Right lobe of liver (tissue), 4 donors: Measurements from ENCODE around the gene CD300E.

Experiments
- POLR2A ChIP-seq: fragments of 450-650 bp; IDR thresholded peaks from one replicate; pipeline ENCODE4 v1.6.1; 2017; ENCODE audit warnings: antibody characterized with exemption, mild to moderate bottlenecking
- TF ChIP-seq, protein P1 (sequence below), 4 donors: fragments of 200-600 bp in 3 of 4; fragments of 450-650 bp in 1 of 4; IDR thresholded peaks; one replicate each; pipeline versions ENCODE4 v1.5.1 to v1.8.0; 2016 to 2022; ENCODE audit warnings: antibody characterized with exemption in 4 of 4, mild to moderate bottlenecking in 2 of 4
- donor health status: DM: no; HTN: no; CAD: no.
- donor health status: DM: no; HTN: no; CAD: no.
- donor health status: DM: no; HTN: yes; CAD: no.

DNA sequence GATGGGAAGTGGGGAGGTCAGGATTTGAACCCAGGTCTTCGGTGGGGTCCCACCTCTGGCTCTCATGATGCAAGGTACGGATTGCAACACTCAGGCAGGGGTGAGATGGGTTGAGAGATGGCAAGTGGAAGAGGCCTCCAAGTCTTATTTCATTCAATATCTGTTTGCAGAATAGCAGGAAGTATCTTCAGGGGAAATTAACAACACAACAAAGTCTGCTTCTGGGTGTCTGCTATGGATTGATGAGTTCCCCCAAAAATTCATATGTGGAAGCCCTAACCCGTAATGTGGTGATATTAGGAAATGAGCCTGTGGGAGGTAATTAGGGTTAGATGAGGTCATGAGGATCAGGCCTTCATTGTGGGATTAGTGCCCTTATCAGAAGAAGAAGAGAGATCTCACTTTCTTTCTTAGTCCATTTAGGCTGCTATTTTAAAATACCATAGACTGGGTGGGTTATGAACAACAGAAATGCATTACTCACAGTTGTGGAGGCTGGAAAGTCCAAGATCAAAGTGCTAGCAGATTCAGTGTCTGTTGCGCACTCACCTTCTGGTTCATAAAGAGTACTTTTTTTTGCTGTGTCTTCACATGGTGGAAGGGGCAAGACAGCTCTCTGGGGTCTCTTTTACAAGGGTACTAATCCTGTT lies 51.8 kb downstream of the CD300E start:
- TF ChIP-seq, protein P1, sequence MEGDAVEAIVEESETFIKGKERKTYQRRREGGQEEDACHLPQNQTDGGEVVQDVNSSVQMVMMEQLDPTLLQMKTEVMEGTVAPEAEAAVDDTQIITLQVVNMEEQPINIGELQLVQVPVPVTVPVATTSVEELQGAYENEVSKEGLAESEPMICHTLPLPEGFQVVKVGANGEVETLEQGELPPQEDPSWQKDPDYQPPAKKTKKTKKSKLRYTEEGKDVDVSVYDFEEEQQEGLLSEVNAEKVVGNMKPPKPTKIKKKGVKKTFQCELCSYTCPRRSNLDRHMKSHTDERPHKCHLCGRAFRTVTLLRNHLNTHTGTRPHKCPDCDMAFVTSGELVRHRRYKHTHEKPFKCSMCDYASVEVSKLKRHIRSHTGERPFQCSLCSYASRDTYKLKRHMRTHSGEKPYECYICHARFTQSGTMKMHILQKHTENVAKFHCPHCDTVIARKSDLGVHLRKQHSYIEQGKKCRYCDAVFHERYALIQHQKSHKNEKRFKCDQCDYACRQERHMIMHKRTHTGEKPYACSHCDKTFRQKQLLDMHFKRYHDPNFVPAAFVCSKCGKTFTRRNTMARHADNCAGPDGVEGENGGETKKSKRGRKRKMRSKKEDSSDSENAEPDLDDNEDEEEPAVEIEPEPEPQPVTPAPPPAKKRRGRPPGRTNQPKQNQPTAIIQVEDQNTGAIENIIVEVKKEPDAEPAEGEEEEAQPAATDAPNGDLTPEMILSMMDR (IDR thresholded peaks at IDR 0.05), result no peak
- TF ChIP-seq POLR2A, result no peak
